ENCODE data around the gene ARHGEF7.

GRCh38 chr13:111255228-111255790, 140.2 kb downstream of the ARHGEF7 start:
- no peak for TF ChIP-seq CTCF (IDR thresholded peaks at IDR 0.05)
- TF ChIP-seq IRF1 (CRISPR knock-in tag; IDR thresholded peaks at IDR 0.05), result no peak
- no peak for TF ChIP-seq ZNF263 (CRISPR knock-in tag; IDR thresholded peaks at IDR 0.05; ENCODE audit: low read depth)
- no peak for TF ChIP-seq HMGXB4 (CRISPR knock-in tag; IDR thresholded peaks at IDR 0.05)
- no peak for TF ChIP-seq SMAD4 (CRISPR knock-in tag; IDR thresholded peaks at IDR 0.05)
- no peak for TF ChIP-seq CBFB (CRISPR knock-in tag; IDR thresholded peaks at IDR 0.05; ENCODE audit: low read depth)
- TF ChIP-seq E2F4 (CRISPR knock-in tag; IDR thresholded peaks at IDR 0.05; ENCODE audit: borderline replicate concordance, low read depth), result no peak
- TF ChIP-seq CREB1 (CRISPR knock-in tag; IDR thresholded peaks at IDR 0.05), result no peak
- TF ChIP-seq MAX (CRISPR knock-in tag; IDR thresholded peaks at IDR 0.05), result no peak
- no peak for TF ChIP-seq FOXP1 (CRISPR knock-in tag; IDR thresholded peaks at IDR 0.05; ENCODE audit: borderline replicate concordance)
- no peak for TF ChIP-seq TEAD1 (CRISPR knock-in tag; IDR thresholded peaks at IDR 0.05)
- TF ChIP-seq ERG (CRISPR knock-in tag; IDR thresholded peaks at IDR 0.05), result no peak
- no peak for TF ChIP-seq IRF2 (CRISPR knock-in tag; IDR thresholded peaks at IDR 0.05; ENCODE audit: borderline replicate concordance, low read depth)
- TF ChIP-seq ZNF423 (CRISPR knock-in tag; IDR thresholded peaks at IDR 0.05), result no peak
